ENCODE measurements around the gene CCDC92B.
"Not testable (repeated sequence)": the region's sequence is repeated elsewhere in the genome, so short reads cannot be mapped to it uniquely, and the experiment has no call there.

The CCDC92B gene

GRCh38 chr17:2701161-2701995, 48.1 kb downstream of the CCDC92B start:
- Histone ChIP-seq H3K79me2 (ENCODE audit: control insufficient read depth, low read length) (peaks cover 38% of the 10 kb centered on the region), H3K36me3 (ENCODE audit: control insufficient read depth, low read length) (peaks cover 88% of the 10 kb centered on the region), H3K4me3 (ENCODE audit: low read length) (no peak overlapping the region), H3K9me2 (replicated peaks; ENCODE audit: control insufficient read depth, low read length) (no peaks in the 10 kb centered on the region), H3K27ac (ENCODE audit: low read depth, low read length) (no peak overlapping the region), H3K27me3 (ENCODE audit: control insufficient read depth, low read length) (no peaks in the 10 kb centered on the region), H3K4me1 (ENCODE audit: control insufficient read depth, low read length) (no peaks in the 10 kb centered on the region), H3K9me3 (ENCODE audit: control insufficient read depth, insufficient read depth, low read length) (no peaks in the 10 kb centered on the region), H4K20me1 (ENCODE audit: control insufficient read depth, insufficient read depth, low read depth, low read length) (peaks cover 16% of the 10 kb centered on the region), H3K4me2 (ENCODE audit: low read length) (no peak overlapping the region), H3F3A (ENCODE audit: control insufficient read depth, insufficient read depth) (no peaks in the 10 kb centered on the region)
- TF ChIP-seq EZH2phosphoT487 (IDR thresholded peaks at IDR 0.05; ENCODE audit: borderline replicate concordance, low read length) (no peak), CTCF (IDR thresholded peaks at IDR 0.05; ENCODE audit: low read depth, low read length, poor library complexity, severe bottlenecking) (no peak)

GRCh38 chr17:2700491-2701141, 48.8 kb downstream of the CCDC92B start:
- Histone ChIP-seq H3K79me2 (ENCODE audit: control insufficient read depth, low read length) (peaks cover 30% of the 10 kb centered on the region), H3K36me3 (ENCODE audit: control insufficient read depth, low read length) (peaks cover 91% of the 10 kb centered on the region), H4K20me1 (ENCODE audit: control insufficient read depth, insufficient read depth, low read depth, low read length) (peaks cover 13% of the 10 kb centered on the region), H3K27ac (ENCODE audit: low read depth, low read length) (no peak overlapping the region), H3K27me3 (ENCODE audit: control insufficient read depth, low read length) (no peaks in the 10 kb centered on the region), H3K4me3 (ENCODE audit: low read length) (no peak overlapping the region), H3K4me2 (ENCODE audit: low read length) (no peak overlapping the region), H3K4me1 (ENCODE audit: control insufficient read depth, low read length) (no peaks in the 10 kb centered on the region), H3K9me3 (ENCODE audit: control insufficient read depth, insufficient read depth, low read length) (no peaks in the 10 kb centered on the region), H3F3A (ENCODE audit: control insufficient read depth, insufficient read depth) (no peaks in the 10 kb centered on the region), H3K9me2 (replicated peaks; ENCODE audit: control insufficient read depth, low read length) (no peaks in the 10 kb centered on the region)
- TF ChIP-seq CTCF (IDR thresholded peaks at IDR 0.05; ENCODE audit: low read depth, low read length, poor library complexity, severe bottlenecking), result no peak
- no peak for TF ChIP-seq EZH2phosphoT487 (IDR thresholded peaks at IDR 0.05; ENCODE audit: borderline replicate concordance, low read length)

- Histone ChIP-seq H3K9me3 (ENCODE audit: control insufficient read depth, insufficient read depth, low read length) (no peaks in the 10 kb centered on the region), H3K4me2 (ENCODE audit: low read length) (no peak overlapping the region), H3K4me3 (ENCODE audit: low read length) (no peak overlapping the region), H3K36me3 (ENCODE audit: control insufficient read depth, low read length) (peaks cover 91% of the 10 kb centered on the region), H3K4me1 (ENCODE audit: control insufficient read depth, low read length) (no peaks in the 10 kb centered on the region), H3K9me2 (replicated peaks; ENCODE audit: control insufficient read depth, low read length) (no peaks in the 10 kb centered on the region), H3K27me3 (ENCODE audit: control insufficient read depth, low read length) (no peaks in the 10 kb centered on the region), H3F3A (ENCODE audit: control insufficient read depth, insufficient read depth) (no peaks in the 10 kb centered on the region), H3K27ac (ENCODE audit: low read depth, low read length) (no peak overlapping the region), H4K20me1 (ENCODE audit: control insufficient read depth, insufficient read depth, low read depth, low read length) (peaks cover 9% of the 10 kb centered on the region), H3K79me2 (ENCODE audit: control insufficient read depth, low read length) (peaks cover 25% of the 10 kb centered on the region)
- TF ChIP-seq EZH2phosphoT487 (IDR thresholded peaks at IDR 0.05; ENCODE audit: borderline replicate concordance, low read length), result no peak
- TF ChIP-seq CTCF (IDR thresholded peaks at IDR 0.05; ENCODE audit: low read depth, low read length, poor library complexity, severe bottlenecking), result no peak
Observed at GRCh38 chr17:2700030-2700490, 49.4 kb downstream of the CCDC92B start.

- H3K4me1 ChIP-seq (ENCODE audit: control insufficient read depth, low read length); H3K4me2 ChIP-seq (ENCODE audit: low read length); H4K20me1 ChIP-seq (ENCODE audit: control insufficient read depth, insufficient read depth, low read depth, low read length); H3K9me3 ChIP-seq (ENCODE audit: control insufficient read depth, insufficient read depth, low read length); H3K4me3 ChIP-seq (ENCODE audit: low read length); H3K9me2 ChIP-seq (replicated peaks; ENCODE audit: control insufficient read depth, low read length); H3F3A ChIP-seq (ENCODE audit: control insufficient read depth, insufficient read depth); H3K27ac ChIP-seq (ENCODE audit: low read depth, low read length); H3K27me3 ChIP-seq (ENCODE audit: control insufficient read depth, low read length): not testable (repeated sequence)
- Histone ChIP-seq H3K36me3 (ENCODE audit: control insufficient read depth, low read length) (peaks cover 91% of the 10 kb centered on the region), H3K79me2 (ENCODE audit: control insufficient read depth, low read length) (peaks cover 17% of the 10 kb centered on the region)
Observed at GRCh38 chr17:2699216-2699805, 50.1 kb downstream of the CCDC92B start.

Data from DOHH2 (cell line).